HepG2 (cell line): Measurements from ENCODE around the gene FOXK2. TPM values are rescaled to one million over a fixed set of nuclear protein-coding genes. Genes with fewer than 3 reads are reported as not detected.

Experiments
- MAX ChIP-seq: IDR thresholded peaks from 2 replicates; pipeline ENCODE4 v1.6.1; 2012; ENCODE audit warnings: inconsistent platforms
- MED8 ChIP-seq: sonication (generic); formaldehyde crosslinking; IDR thresholded peaks from 2 replicates; pipeline ENCODE4 v1.8.1; 2023; ENCODE audit warnings: mild to moderate bottlenecking, missing genetic modification reagents; ENCODE audit not compliant: insufficient replicate concordance
- MTF1 ChIP-seq: sonication (generic); formaldehyde crosslinking; IDR thresholded peaks from 2 replicates; pipeline ENCODE4 v1.5.0; 2020; ENCODE audit warnings: missing genetic modification reagents
- NCOA1 ChIP-seq: sonication (generic); formaldehyde crosslinking; IDR thresholded peaks from 2 replicates; pipeline ENCODE4 v1.9.0; 2021; ENCODE audit warnings: missing genetic modification reagents
- ONECUT2 ChIP-seq: sonication (generic); formaldehyde crosslinking; IDR thresholded peaks from 2 replicates; pipeline ENCODE4 v1.4.0; 2020; ENCODE audit warnings: missing genetic modification reagents
- PHF5A ChIP-seq: IDR thresholded peaks from one replicate; pipeline ENCODE4 v1.6.1; 2018; ENCODE audit warnings: low read depth, missing genetic modification reagents; ENCODE audit not compliant: unreplicated experiment
- SIN3B ChIP-seq: fragments of 150-350 bp; IDR thresholded peaks from 2 replicates; pipeline ENCODE4 v1.6.1; 2014; ENCODE audit warnings: low read length
- SMAD3 ChIP-seq: sonication (generic); formaldehyde crosslinking; IDR thresholded peaks from 2 replicates; pipeline ENCODE4 v1.4.0; 2020; ENCODE audit warnings: missing genetic modification reagents
- UBTF ChIP-seq: sonication (generic); formaldehyde crosslinking; IDR thresholded peaks from 2 replicates; pipeline ENCODE4 v1.4.0; 2020; ENCODE audit warnings: mild to moderate bottlenecking, missing genetic modification reagents
- ZFYVE20 ChIP-seq: sonication (generic); formaldehyde crosslinking; IDR thresholded peaks from 2 replicates; pipeline ENCODE4 v1.8.0; 2023; ENCODE audit warnings: low read depth, mild to moderate bottlenecking, moderate library complexity, missing genetic modification reagents, borderline replicate concordance
- ZNF17 ChIP-seq: sonication (generic); formaldehyde crosslinking; IDR thresholded peaks from 2 replicates; pipeline ENCODE4 v1.5.0; 2020; ENCODE audit warnings: mild to moderate bottlenecking, missing genetic modification reagents
- ZNF180 ChIP-seq: sonication (generic); formaldehyde crosslinking; IDR thresholded peaks from 2 replicates; pipeline ENCODE4 v1.4.0; 2020; ENCODE audit warnings: low read depth, missing genetic modification reagents, borderline replicate concordance
- ZNF317 ChIP-seq: sonication (generic); formaldehyde crosslinking; IDR thresholded peaks from 2 replicates; pipeline ENCODE4 v1.5.0; 2020; ENCODE audit warnings: mild to moderate bottlenecking, missing genetic modification reagents
- ZNF350 ChIP-seq: sonication (generic); formaldehyde crosslinking; IDR thresholded peaks from 2 replicates; pipeline ENCODE4 v1.4.0; 2020; ENCODE audit warnings: mild to moderate bottlenecking, low read depth, missing genetic modification reagents, borderline replicate concordance
- ZNF749 ChIP-seq: sonication (generic); formaldehyde crosslinking; IDR thresholded peaks from 2 replicates; pipeline ENCODE4 v1.8.0; 2022; ENCODE audit warnings: mild to moderate bottlenecking, missing genetic modification reagents, moderate library complexity, borderline replicate concordance
- ZNF75D ChIP-seq: sonication (generic); formaldehyde crosslinking; IDR thresholded peaks from 2 replicates; pipeline ENCODE4 v1.8.1; 2023; ENCODE audit warnings: missing genetic modification reagents, mild to moderate bottlenecking, borderline replicate concordance
- ZNF790 ChIP-seq: sonication (generic); formaldehyde crosslinking; IDR thresholded peaks from 2 replicates; pipeline ENCODE4 v1.8.0; 2022; ENCODE audit warnings: missing genetic modification reagents, mild to moderate bottlenecking, borderline replicate concordance
- ZNF850 ChIP-seq: sonication (generic); formaldehyde crosslinking; conservative IDR thresholded peaks from 2 replicates; pipeline ENCODE4 v1.9.0; 2021; ENCODE audit warnings: mild to moderate bottlenecking, missing genetic modification reagents
- polyA plus RNA-seq, 8 experiments: library from polyadenylated mRNA; depleted of rRNA in 3 of 8; stranded (reverse) in 7 of 8; unstranded in 1 of 8; fragments of >200 nt; fragmentation: Illumina TruSeq in 4 of 8; extraction: Trizol in 4 of 8; gene quantifications; 2 replicates each; pipeline versions ENCODE4 v1.2.1 to v1.2.3, GENCODE V29; 2011 to 2016; ENCODE audit warnings: low read depth in 4 of 8, missing spikeins in 1 of 8, mixed read lengths in 1 of 8; ENCODE audit not compliant: insufficient read depth in 1 of 8
- total RNA-seq, 5 experiments: library from RNA; depleted of rRNA; stranded (reverse); fragments of >200 nt; fragmentation: Illumina TruSeq; extraction: Trizol; gene quantifications; 2 replicates each; pipeline ENCODE4 v1.2.3, GENCODE V29; 2016; ENCODE audit warnings: low read depth in 1 of 5
- TF ChIP-seq, protein P1 (sequence below), 2 experiments: fragments of 450-650 bp in 1 of 2; sonication (generic) in 1 of 2; formaldehyde crosslinking in 1 of 2; IDR thresholded peaks; 2 replicates each; pipeline versions ENCODE4 v1.6.1 to v1.8.0; 2016 to 2022; ENCODE audit warnings: antibody characterized with exemption in 1 of 2, mild to moderate bottlenecking in 1 of 2, missing genetic modification reagents in 1 of 2

FOXK2 gene
- total and polyA plus RNA-seq, 2 of the 13 experiments (the other 11 are each of a cell fraction or from before 2014, with no cell fraction given), result 67.1 to 67.2 TPM

GRCh38 chr17:82561429-82562035 lies 42.0 kb downstream of the FOXK2 start (continued):
- TF ChIP-seq MED8, result no peak
- TF ChIP-seq NCOA1, result no peak
- no peak for TF ChIP-seq ZNF75D (CRISPR knock-in tag)
- no peak for TF ChIP-seq ZNF790 (CRISPR knock-in tag)
- no peak for TF ChIP-seq PHF5A (CRISPR knock-in tag)
- TF ChIP-seq ZNF180 (CRISPR knock-in tag), result no peak
- no peak; the same call in 1 of the 2 replicates for TF ChIP-seq ZNF317 (CRISPR knock-in tag)
- TF ChIP-seq ONECUT2, result no peak
- TF ChIP-seq MAX, result no peak; the same call in none of the 2 replicates
- TF ChIP-seq MTF1, result no peak
- no peak for TF ChIP-seq ZFYVE20 (CRISPR knock-in tag)
- no peak for TF ChIP-seq ZNF850 (CRISPR knock-in tag)
- no peak for TF ChIP-seq ZNF749 (CRISPR knock-in tag)
- no peak for TF ChIP-seq ZNF17 (CRISPR knock-in tag)
- no peak for TF ChIP-seq SMAD3
- TF ChIP-seq, protein P1, sequence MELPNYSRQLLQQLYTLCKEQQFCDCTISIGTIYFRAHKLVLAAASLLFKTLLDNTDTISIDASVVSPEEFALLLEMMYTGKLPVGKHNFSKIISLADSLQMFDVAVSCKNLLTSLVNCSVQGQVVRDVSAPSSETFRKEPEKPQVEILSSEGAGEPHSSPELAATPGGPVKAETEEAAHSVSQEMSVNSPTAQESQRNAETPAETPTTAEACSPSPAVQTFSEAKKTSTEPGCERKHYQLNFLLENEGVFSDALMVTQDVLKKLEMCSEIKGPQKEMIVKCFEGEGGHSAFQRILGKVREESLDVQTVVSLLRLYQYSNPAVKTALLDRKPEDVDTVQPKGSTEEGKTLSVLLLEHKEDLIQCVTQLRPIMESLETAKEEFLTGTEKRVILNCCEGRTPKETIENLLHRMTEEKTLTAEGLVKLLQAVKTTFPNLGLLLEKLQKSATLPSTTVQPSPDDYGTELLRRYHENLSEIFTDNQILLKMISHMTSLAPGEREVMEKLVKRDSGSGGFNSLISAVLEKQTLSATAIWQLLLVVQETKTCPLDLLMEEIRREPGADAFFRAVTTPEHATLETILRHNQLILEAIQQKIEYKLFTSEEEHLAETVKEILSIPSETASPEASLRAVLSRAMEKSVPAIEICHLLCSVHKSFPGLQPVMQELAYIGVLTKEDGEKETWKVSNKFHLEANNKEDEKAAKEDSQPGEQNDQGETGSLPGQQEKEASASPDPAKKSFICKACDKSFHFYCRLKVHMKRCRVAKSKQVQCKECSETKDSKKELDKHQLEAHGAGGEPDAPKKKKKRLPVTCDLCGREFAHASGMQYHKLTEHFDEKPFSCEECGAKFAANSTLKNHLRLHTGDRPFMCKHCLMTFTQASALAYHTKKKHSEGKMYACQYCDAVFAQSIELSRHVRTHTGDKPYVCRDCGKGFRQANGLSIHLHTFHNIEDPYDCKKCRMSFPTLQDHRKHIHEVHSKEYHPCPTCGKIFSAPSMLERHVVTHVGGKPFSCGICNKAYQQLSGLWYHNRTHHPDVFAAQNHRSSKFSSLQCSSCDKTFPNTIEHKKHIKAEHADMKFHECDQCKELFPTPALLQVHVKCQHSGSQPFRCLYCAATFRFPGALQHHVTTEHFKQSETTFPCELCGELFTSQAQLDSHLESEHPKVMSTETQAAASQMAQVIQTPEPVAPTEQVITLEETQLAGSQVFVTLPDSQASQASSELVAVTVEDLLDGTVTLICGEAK (IDR thresholded peaks at IDR 0.05), result no peak
- TF ChIP-seq, protein P1 (CRISPR knock-in tag; IDR thresholded peaks at IDR 0.05), result 0 out of 2 replicates have a peak, but pooled peaks have one; percentile 30
- peak; percentile 60 for TF ChIP-seq UBTF (CRISPR knock-in tag)
- no peak for TF ChIP-seq SIN3B
- no peak for TF ChIP-seq ZNF350 (CRISPR knock-in tag)
